A549 (cell line): ENCODE measurements around the gene ZNF600. TPM values are rescaled to one million over a fixed set of nuclear protein-coding genes. Genes with fewer than 3 reads are reported as not detected.
"Not testable (repeated sequence)": the region's sequence is repeated elsewhere in the genome, so short reads cannot be mapped to it uniquely, and the experiment has no call there.

Experiments
- ATAC-seq, 2 experiments: fragments of 200-7000 bp in 1 of 2; fragments of >200 bp in 1 of 2; cut with Nextera tagmentation in 1 of 2; cut with Tn5 transposase in 1 of 2; 3 replicates each; pipeline versions ENCODE4 v1.8.0 to v1.9.1; 2018 to 2020; ENCODE audit warnings: mild to moderate bottlenecking in 1 of 2, moderate library complexity in 1 of 2
- CTCF ChIA-PET: fragments of 300-600 bp; sonication (Branson Sonifier 250); formaldehyde crosslinking; extraction: SDS; loops from one replicate; lab custom pipeline; 2021; ENCODE audit warnings: antibody characterized with exemption, inconsistent platforms; lab: Yijun Ruan, JAX
- POLR2A ChIA-PET: fragments of 350-600 bp; formaldehyde crosslinking; extraction: SDS; loops from one replicate; lab custom pipeline; 2021; ENCODE audit warnings: antibody characterized with exemption, inconsistent platforms; lab: Yijun Ruan, JAX
- DNase-seq, 2 experiments: peaks; one replicate each; pipeline versions ENCODE4 v3.0.0 to v3.0.0-alpha.2; 2011 to 2016; ENCODE audit warnings: low read depth in 1 of 2, low spot score in 1 of 2
- FAIRE-seq: peaks from 2 replicates; lab custom pipeline; 2011; peaks lifted over from hg19 to GRCh38; lab: Jason Lieb, UNC
- H3K27ac ChIP-seq, 2 experiments: fragments of >200 bp; sonication (Bioruptor Twin); formaldehyde crosslinking; 3 replicates each; pipeline ENCODE4 v1.5.1; 2016 to 2017
- H3K4me1 ChIP-seq: fragments of >200 bp; sonication (Bioruptor Twin); formaldehyde crosslinking; 3 replicates; pipeline ENCODE4 v1.6.1; 2016
- H3K4me2 ChIP-seq: fragments of >200 bp; sonication (Bioruptor Twin); formaldehyde crosslinking; 3 replicates; pipeline ENCODE4 v1.6.1; 2016
- H3K4me3 ChIP-seq: fragments of >200 bp; sonication (Bioruptor Twin); formaldehyde crosslinking; 3 replicates; pipeline ENCODE4 v1.5.1; 2016
- H3K9me3 ChIP-seq: fragments of >200 bp; sonication (Bioruptor Twin); formaldehyde crosslinking; 3 replicates; pipeline ENCODE4 v1.6.1; 2016
- CBX8 ChIP-seq: fragments of 200-600 bp; sonication (generic); IDR thresholded peaks from 2 replicates; pipeline ENCODE4 v1.6.1; 2016
- CEBPB ChIP-seq, 2 experiments: fragments of >200 bp in 1 of 2; sonication (Bioruptor Twin) in 1 of 2; formaldehyde crosslinking in 1 of 2; IDR thresholded peaks; 2 replicates each; pipeline ENCODE4 v1.6.1; 2012 to 2016
- CHD4 ChIP-seq: fragments of 200-600 bp; sonication (generic); IDR thresholded peaks from 2 replicates; pipeline ENCODE4 v1.6.1; 2016; ENCODE audit warnings: antibody characterized with exemption, mild to moderate bottlenecking, borderline replicate concordance
- EHMT2 ChIP-seq: fragments of 200-600 bp; sonication (generic); IDR thresholded peaks from 2 replicates; pipeline ENCODE4 v1.6.1; 2016; ENCODE audit warnings: antibody characterized with exemption, low read depth, mild to moderate bottlenecking, moderate library complexity
- FOSB ChIP-seq: fragments of 250-450 bp; sonication (Bioruptor Pico); IDR thresholded peaks from 2 replicates; pipeline ENCODE4 v1.5.0; 2020; ENCODE audit warnings: mild to moderate bottlenecking, moderate library complexity
- HDAC2 ChIP-seq: fragments of 200-600 bp; sonication (generic); IDR thresholded peaks from 2 replicates; pipeline ENCODE4 v1.6.1; 2016
- HEYL ChIP-seq: fragments of 250-450 bp; sonication (Bioruptor Pico); IDR thresholded peaks from 2 replicates; pipeline ENCODE4 v1.8.0; 2021; ENCODE audit warnings: mild to moderate bottlenecking, moderate library complexity
- KDM5A ChIP-seq: fragments of 200-600 bp; sonication (generic); IDR thresholded peaks from 2 replicates; pipeline ENCODE4 v1.6.1; 2016; ENCODE audit warnings: antibody characterized with exemption, mild to moderate bottlenecking
- MYC ChIP-seq: IDR thresholded peaks from 2 replicates; pipeline ENCODE4 v1.6.1; 2012; ENCODE audit warnings: mild to moderate bottlenecking, inconsistent platforms, low read length, improper control_type of control experiment, borderline replicate concordance
- NR3C1 ChIP-seq: fragments of >200 bp; sonication (Bioruptor Twin); formaldehyde crosslinking; IDR thresholded peaks from 3 replicates; pipeline ENCODE4 v1.6.1; 2017
- POLR2A ChIP-seq: IDR thresholded peaks from 2 replicates; pipeline ENCODE4 v1.6.1; 2012; ENCODE audit warnings: mild to moderate bottlenecking, low read length
- RNF2 ChIP-seq: fragments of 200-600 bp; sonication (generic); IDR thresholded peaks from 2 replicates; pipeline ENCODE4 v1.6.1; 2016; ENCODE audit warnings: low read depth, mild to moderate bottlenecking, antibody characterized with exemption, moderate library complexity, borderline replicate concordance
- WGBS: methylation state at CpG from one replicate; pipeline ENCODE4 v1.1.6; 2017; ENCODE audit errors: missing lambda C conversion rate; 5-methylcytosine and 5-hydroxymethylcytosine counted together
- polyA plus RNA-seq, 4 experiments: library from polyadenylated mRNA; depleted of rRNA in 3 of 4; stranded (reverse); fragments of >200 nt; fragmentation: RNase III in 1 of 4; extraction: RNeasy Plus Mini Kit Qiagen cat#74134 plus additional on column Dnase treatment in 1 of 4; gene quantifications; 2 replicates in 3 of 4; 3 replicates in 1 of 4; pipeline ENCODE4 v1.2.3, GENCODE V29; 2011 to 2017
- TF ChIP-seq, protein P1 (sequence below): fragments of >200 bp; sonication (Bioruptor Twin); formaldehyde crosslinking; IDR thresholded peaks from 3 replicates; pipeline ENCODE4 v1.6.1; 2016
- TF ChIP-seq, protein P2 (sequence below): fragments of >200 bp; sonication (Bioruptor Twin); formaldehyde crosslinking; IDR thresholded peaks from 3 replicates; pipeline ENCODE4 v1.5.1; 2016

The ZNF600 gene
- polyA plus RNA-seq, 2 of the 4 experiments (the other 2 are of a cell fraction): 0.08 to 0.48 TPM

DNA sequence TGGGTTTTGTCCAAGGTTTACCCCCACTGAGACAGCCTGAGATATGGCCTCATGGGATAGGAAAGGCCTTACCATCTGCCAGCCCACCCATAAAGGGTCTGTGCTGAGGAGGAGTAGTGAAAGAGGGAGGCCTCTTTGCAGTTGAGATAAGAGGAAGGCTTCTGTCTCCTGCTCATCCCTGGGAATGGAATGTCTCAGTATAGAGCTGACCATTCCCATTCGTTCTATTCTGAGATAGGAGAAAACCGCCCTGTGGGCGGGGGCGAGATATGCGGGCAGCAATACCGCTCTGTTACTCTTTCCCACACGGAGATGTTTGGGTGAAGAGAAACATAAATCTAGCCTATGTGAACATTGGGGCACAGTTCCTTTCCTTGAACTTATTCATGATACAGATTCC is 45.2 kb downstream of the ZNF600 start:
- DNase-seq, CTCF ChIA-PET, POLR2A ChIA-PET, H3K4me3 ChIP-seq, H3K4me1 ChIP-seq, FAIRE-seq, H3K27ac ChIP-seq, H3K4me2 ChIP-seq, ATAC-seq: not testable (repeated sequence)
- H3K9me3 ChIP-seq: peaks cover 39% of the 10 kb centered on the region
- WGBS: 32% methylated on average over 7 of the region's 7 CpGs

DNA sequence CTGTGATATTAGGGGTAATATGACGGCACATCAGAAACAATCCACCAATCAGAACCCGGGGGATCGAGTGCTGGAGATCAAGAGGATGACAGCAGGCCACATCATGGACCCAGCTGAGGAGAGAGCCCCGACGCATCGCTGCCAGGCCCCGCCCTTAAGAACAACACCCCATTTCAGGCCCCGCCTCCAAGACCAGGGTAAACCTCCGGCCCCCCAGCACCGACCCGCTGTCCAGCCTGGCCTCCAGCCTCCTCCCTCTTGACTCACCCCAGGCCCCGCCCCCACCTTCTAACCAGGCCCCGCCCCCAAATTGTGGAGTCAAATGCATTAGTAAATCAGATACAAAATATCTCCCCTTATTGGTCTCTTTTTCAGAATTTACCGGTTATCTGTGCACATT is 47.0 kb downstream of the ZNF600 start:
- peaks cover 52% of the 10 kb centered on the region for H3K9me3 ChIP-seq
- no peak overlapping the region for H3K4me3 ChIP-seq
- FAIRE-seq: no peak
- CTCF ChIA-PET: no interaction called here
- POLR2A ChIA-PET: no interaction called here
- TF ChIP-seq, protein P1, sequence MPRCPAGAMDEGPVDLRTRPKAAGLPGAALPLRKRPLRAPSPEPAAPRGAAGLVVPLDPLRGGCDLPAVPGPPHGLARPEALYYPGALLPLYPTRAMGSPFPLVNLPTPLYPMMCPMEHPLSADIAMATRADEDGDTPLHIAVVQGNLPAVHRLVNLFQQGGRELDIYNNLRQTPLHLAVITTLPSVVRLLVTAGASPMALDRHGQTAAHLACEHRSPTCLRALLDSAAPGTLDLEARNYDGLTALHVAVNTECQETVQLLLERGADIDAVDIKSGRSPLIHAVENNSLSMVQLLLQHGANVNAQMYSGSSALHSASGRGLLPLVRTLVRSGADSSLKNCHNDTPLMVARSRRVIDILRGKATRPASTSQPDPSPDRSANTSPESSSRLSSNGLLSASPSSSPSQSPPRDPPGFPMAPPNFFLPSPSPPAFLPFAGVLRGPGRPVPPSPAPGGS: no peak
- TF ChIP-seq HDAC2: no peak
- TF ChIP-seq CHD4: no peak
- TF ChIP-seq KDM5A: no peak
- DNase-seq: no peak
- H3K27ac ChIP-seq: no peak overlapping the region
- no peaks in the 10 kb centered on the region for H3K4me1 ChIP-seq
- no peak overlapping the region for H3K4me2 ChIP-seq
- WGBS: 45% methylated on average over 14 of the region's 14 CpGs
- ATAC-seq: no peak

DNA sequence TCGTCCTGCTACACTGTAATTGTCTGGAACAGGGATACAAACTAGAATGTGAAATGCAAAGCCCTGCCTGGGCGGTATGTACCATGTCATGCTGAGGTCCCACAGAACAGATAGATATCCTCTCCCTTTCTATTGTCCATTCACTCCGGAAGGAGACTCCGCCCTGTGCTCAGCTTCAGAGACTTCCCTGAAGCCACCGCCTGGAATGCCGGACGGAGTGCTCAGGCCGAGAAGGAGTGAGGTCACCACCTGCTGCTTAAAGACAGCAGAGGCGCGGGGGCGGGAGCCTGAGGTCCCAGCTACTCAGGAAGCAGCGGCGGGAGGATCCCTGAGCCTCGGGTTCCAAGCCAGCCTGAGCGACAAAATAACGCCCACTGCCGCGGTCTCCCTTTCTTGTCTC is 50.9 kb downstream of the ZNF600 start:
- POLR2A ChIA-PET: no interaction called here
- H3K4me2 ChIP-seq: no peak overlapping the region
- WGBS: 78% methylated on average over 18 of the region's 18 CpGs
- no peaks in the 10 kb centered on the region for H3K4me1 ChIP-seq
- H3K9me3 ChIP-seq: peaks cover 60% of the 10 kb centered on the region
- no peak for FAIRE-seq
- no peak overlapping the region for H3K27ac ChIP-seq
- CTCF ChIA-PET: interaction anchor here (0.8 to 0.9 kb wide), 2 partner anchors 19 to 73 kb away, joined by 4 to 7 read pairs; no protein-coding TSS in a partner anchor
- TF ChIP-seq EHMT2: no peak
- TF ChIP-seq POLR2A: no peak
- TF ChIP-seq CEBPB (IDR thresholded peaks at IDR 0.05): no peak
- no peak for TF ChIP-seq KDM5A
- no peak for TF ChIP-seq MYC
- TF ChIP-seq FOSB: no peak
- no peak for TF ChIP-seq NR3C1
- no peak for TF ChIP-seq HEYL
- ATAC-seq: no peak
- H3K4me3 ChIP-seq: no peak overlapping the region
- no peak for DNase-seq

DNA sequence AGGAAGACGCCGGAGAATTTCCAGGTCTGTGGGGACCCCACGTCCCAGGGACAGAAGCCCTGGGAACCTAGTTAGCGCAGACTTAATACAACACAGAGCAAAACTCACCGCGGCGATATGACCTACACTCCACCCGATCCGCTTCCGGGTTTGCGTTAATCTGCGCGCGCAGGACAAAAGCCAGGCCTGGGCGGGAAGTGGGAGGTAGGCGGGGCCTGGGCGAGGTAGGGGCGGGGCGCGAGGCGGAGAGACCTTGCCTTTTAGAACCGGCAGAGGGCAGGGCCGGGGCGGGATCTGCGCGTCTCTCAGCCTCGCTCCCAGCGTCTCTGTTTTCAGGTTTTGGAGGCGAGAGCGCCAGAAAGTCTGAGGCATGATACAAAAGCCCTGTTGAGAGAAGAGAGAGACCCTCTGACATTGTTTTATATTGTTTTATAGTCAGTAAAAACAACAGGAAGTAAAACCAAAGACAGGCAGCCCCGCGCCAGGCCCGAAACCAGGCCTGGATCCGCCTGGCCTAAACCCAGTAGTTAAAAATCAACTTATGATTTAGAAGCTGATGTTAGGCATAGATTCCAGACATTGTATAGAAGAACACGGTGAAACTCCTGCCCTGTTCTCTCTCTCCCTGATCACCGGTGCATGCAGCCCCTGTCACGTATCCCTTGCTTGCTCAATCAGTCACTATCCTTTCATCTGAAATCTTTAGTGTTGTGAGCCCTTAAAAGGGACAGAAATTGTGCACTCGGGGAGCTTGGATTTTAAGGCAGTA is 51.5 kb downstream of the ZNF600 start, which contains the start of gene ZNF611:
TSS of gene ZNF611 (minus strand) at position 152 of the 769 bp plus-strand sequence. CDS start 19,150 bp downstream, outside the sequence.
- Histone ChIP-seq H3K4me1 (no peaks in the 10 kb centered on the region), H3K4me2 (peak within 1 kb of the TSS; percentile 67), H3K4me3 (peak within 1 kb of the TSS; percentile 73), H3K27ac (peak within 1 kb of the TSS; percentile 65 to 81), H3K9me3 (peaks cover 63% of the 10 kb centered on the region)
- ChIA-PET POLR2A (no interaction called here), CTCF (interaction anchor here (0.8 to 0.9 kb wide), 2 partner anchors 19 to 72 kb away, joined by 4 to 7 read pairs; no protein-coding TSS in a partner anchor)
- FAIRE-seq (no peak), DNase-seq (peak; percentile 57 to 93), ATAC-seq (peak; percentile 98 to 99)
- 38% methylated on average over 27 of the region's 38 CpGs for WGBS
- TF ChIP-seq RNF2 (no peak), CBX8 (no peak), FOSB (no peak), POLR2A (peak; percentile 67)
- TF ChIP-seq, protein P2, sequence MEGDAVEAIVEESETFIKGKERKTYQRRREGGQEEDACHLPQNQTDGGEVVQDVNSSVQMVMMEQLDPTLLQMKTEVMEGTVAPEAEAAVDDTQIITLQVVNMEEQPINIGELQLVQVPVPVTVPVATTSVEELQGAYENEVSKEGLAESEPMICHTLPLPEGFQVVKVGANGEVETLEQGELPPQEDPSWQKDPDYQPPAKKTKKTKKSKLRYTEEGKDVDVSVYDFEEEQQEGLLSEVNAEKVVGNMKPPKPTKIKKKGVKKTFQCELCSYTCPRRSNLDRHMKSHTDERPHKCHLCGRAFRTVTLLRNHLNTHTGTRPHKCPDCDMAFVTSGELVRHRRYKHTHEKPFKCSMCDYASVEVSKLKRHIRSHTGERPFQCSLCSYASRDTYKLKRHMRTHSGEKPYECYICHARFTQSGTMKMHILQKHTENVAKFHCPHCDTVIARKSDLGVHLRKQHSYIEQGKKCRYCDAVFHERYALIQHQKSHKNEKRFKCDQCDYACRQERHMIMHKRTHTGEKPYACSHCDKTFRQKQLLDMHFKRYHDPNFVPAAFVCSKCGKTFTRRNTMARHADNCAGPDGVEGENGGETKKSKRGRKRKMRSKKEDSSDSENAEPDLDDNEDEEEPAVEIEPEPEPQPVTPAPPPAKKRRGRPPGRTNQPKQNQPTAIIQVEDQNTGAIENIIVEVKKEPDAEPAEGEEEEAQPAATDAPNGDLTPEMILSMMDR: peak; percentile 11; the same call in 1 of the 3 replicates
